Omental fat pad (tissue), 4 donors: Measurements from ENCODE around the gene SEZ6. TPM values are rescaled to one million over a fixed set of nuclear protein-coding genes. Genes with fewer than 3 reads are reported as not detected.

Experiments
- ATAC-seq: fragments of 150-250 bp; one replicate; pipeline ENCODE4 v1.9.1; 2016; ENCODE audit warnings: mild to moderate bottlenecking, moderate library complexity; ENCODE audit not compliant: low FRiP score
- DNase-seq: peaks from one replicate; pipeline ENCODE4 v3.0.0-alpha.2; 2019; ENCODE audit warnings: low spot score
- CTCF ChIP-seq, 3 donors: fragments of 450-650 bp; IDR thresholded peaks; one replicate each; pipeline ENCODE4 v1.5.1; 2016 to 2017; ENCODE audit warnings: antibody characterized with exemption in 3 of 3, mild to moderate bottlenecking in 3 of 3, moderate library complexity in 2 of 3
- total RNA-seq, 4 donors: library from RNA; depleted of rRNA; stranded (reverse); fragments of >200 nt; gene quantifications; one replicate each; pipeline ENCODE4 v1.1.0, GENCODE V29; 2016

Gene SEZ6
- total RNA-seq, 4 donors from 2014 or later = not detected

- no peak for DNase-seq
- ATAC-seq = peak; percentile 43
- no peak for TF ChIP-seq CTCF (IDR thresholded peaks at IDR 0.05)
Observed at GRCh38 chr17:29048440-29049368, 42.9 kb upstream of the SEZ6 start.

- DNase-seq = no peak
- ATAC-seq = peak; percentile 63
- no peak for TF ChIP-seq CTCF (IDR thresholded peaks at IDR 0.05)
Observed at GRCh38 chr17:29046473-29046839, 40.6 kb upstream of the SEZ6 start.

- TF ChIP-seq CTCF (IDR thresholded peaks at IDR 0.05) = no peak
- DNase-seq (no peak), ATAC-seq (peak; percentile 54)
Observed at GRCh38 chr17:29045734-29046472, 40.1 kb upstream of the SEZ6 start.

- ATAC-seq (no peak), DNase-seq (no peak)
- TF ChIP-seq CTCF (IDR thresholded peaks at IDR 0.05) = no peak
Observed at GRCh38 chr17:29045026-29045425, 39.2 kb upstream of the SEZ6 start.

- ATAC-seq (no peak), DNase-seq (no peak)
- no peak for TF ChIP-seq CTCF (IDR thresholded peaks at IDR 0.05)
Observed at GRCh38 chr17:29043539-29044145, 37.8 kb upstream of the SEZ6 start.

GRCh38 chr17:29042679-29043538, 37.1 kb upstream of the SEZ6 start, which contains the start of gene PIPOX:
TSS of gene PIPOX (plus strand) at chr17:29043141. CDS start at chr17:29043226, 85 bp downstream.
- no peak for DNase-seq
- no peak for TF ChIP-seq CTCF (IDR thresholded peaks at IDR 0.05)
- ATAC-seq = no peak
